Measurements from ENCODE around the gene CHST1.

- no peak for TF ChIP-seq CTCF (IDR thresholded peaks at IDR 0.05)
- TF ChIP-seq POLR2A (IDR thresholded peaks at IDR 0.05), result no peak
Observed at GRCh38 chr11:45669146-45669545, 3.7 kb upstream of the CHST1 start.

All from ovary (tissue), 3 donors.